Esophagus (tissue), 2 donors: ENCODE data around the gene TMEM191C. TPM values are rescaled to one million over a fixed set of nuclear protein-coding genes. Genes with fewer than 3 reads are reported as not detected.
"Not testable (repeated sequence)": the region's sequence is repeated elsewhere in the genome, so short reads cannot be mapped to it uniquely, and the experiment has no call there.

Experiments
- H3K27ac ChIP-seq, 2 donors: one replicate each; pipeline ENCODE4 v1.5.1; 2013; ENCODE audit warnings: low read depth in 2 of 2, mild to moderate bottlenecking in 2 of 2, inconsistent platforms in 1 of 2, low read length in 1 of 2, moderate library complexity in 1 of 2
- H3K27me3 ChIP-seq, 2 donors: one replicate each; pipeline ENCODE4 v1.6.1; 2013; ENCODE audit warnings: low read length in 2 of 2, control low read depth in 1 of 2, mild to moderate bottlenecking in 1 of 2; ENCODE audit not compliant: insufficient read depth in 2 of 2, control insufficient read depth in 1 of 2
- H3K36me3 ChIP-seq, 2 donors: one replicate each; pipeline ENCODE4 v1.6.1; 2013; ENCODE audit warnings: low read length in 1 of 2; ENCODE audit not compliant: control insufficient read depth in 2 of 2, insufficient read depth in 2 of 2
- H3K4me1 ChIP-seq, 2 donors: one replicate each; pipeline ENCODE4 v1.6.1; 2013; ENCODE audit warnings: low read length in 1 of 2; ENCODE audit not compliant: control insufficient read depth in 2 of 2, insufficient read depth in 2 of 2
- H3K4me3 ChIP-seq, 2 donors: one replicate each; pipeline ENCODE4 v1.5.1; 2013; ENCODE audit warnings: low read length in 2 of 2, mild to moderate bottlenecking in 2 of 2, low read depth in 1 of 2, moderate library complexity in 1 of 2
- H3K9me3 ChIP-seq, 2 donors: one replicate each; pipeline ENCODE4 v1.6.1; 2013; ENCODE audit warnings: mild to moderate bottlenecking in 2 of 2, low read depth in 1 of 2, low read length in 1 of 2, moderate library complexity in 1 of 2; ENCODE audit not compliant: control insufficient read depth in 2 of 2, insufficient read depth in 1 of 2
- WGBS, 2 donors: extraction: QIAGEN DNeasy Blood & Tissue Kit; methylation state at CpG; one replicate each; pipeline ENCODE4 v1.1.7; 2013; 5-methylcytosine and 5-hydroxymethylcytosine counted together
- polyA plus RNA-seq, 2 donors: library from polyadenylated mRNA; stranded (reverse); fragments of 200-250 nt; gene quantifications; one replicate each; pipeline ENCODE4 v1.2.3, GENCODE V29; 2013
- donor health status: healthy with polysubstance abuse.
- donor health status: Bipolar disorder and iron deficiency.

Gene TMEM191C
- polyA plus RNA-seq, 2 donors: 3.2 to 3.9 TPM

GRCh38 chr22:21440018-21440636 lies 27.1 kb upstream of the TMEM191C start:
- H3K4me3 ChIP-seq, H3K4me1 ChIP-seq, H3K27ac ChIP-seq, H3K27me3 ChIP-seq, H3K9me3 ChIP-seq: not testable (repeated sequence)
- peaks cover 2 to 13% of the 10 kb centered on the region in 2 donors for H3K36me3 ChIP-seq
- WGBS, 2 donors: no CpG with 5 or more reads among the region's 10 CpGs

- not testable (repeated sequence) for H3K4me3 ChIP-seq, H3K9me3 ChIP-seq, H3K27me3 ChIP-seq, H3K4me1 ChIP-seq, H3K27ac ChIP-seq
- peaks cover 8 to 14% of the 10 kb centered on the region in 2 donors for H3K36me3 ChIP-seq
- no CpG with 5 or more reads among the region's 16 CpGs for WGBS, 2 donors
These were observed 26.5 kb upstream of the TMEM191C start for GRCh38 chr22:21440676-21441075.

GRCh38 chr22:21441170-21441569 lies 26.0 kb upstream of the TMEM191C start:
- H3K36me3 ChIP-seq: peaks cover 9 to 19% of the 10 kb centered on the region in 2 donors
- not testable (repeated sequence) for H3K27me3 ChIP-seq, H3K4me1 ChIP-seq, H3K4me3 ChIP-seq, H3K9me3 ChIP-seq
- peak overlapping the region in 1 of 2 donors; percentile 21 for H3K27ac ChIP-seq
- WGBS, 2 donors: 91 to 94% methylated on average over 2 of the region's 6 CpGs

GRCh38 chr22:21442123-21442522 lies 25.1 kb upstream of the TMEM191C start:
- not testable (repeated sequence) for H3K4me1 ChIP-seq, H3K27ac ChIP-seq, H3K27me3 ChIP-seq, H3K4me3 ChIP-seq, H3K9me3 ChIP-seq
- peaks cover 14 to 27% of the 10 kb centered on the region in 2 donors for H3K36me3 ChIP-seq
- WGBS, 2 donors: no CpG with 5 or more reads among the region's 9 CpGs

GRCh38 chr22:21442646-21443045 lies 24.5 kb upstream of the TMEM191C start:
- H3K27ac ChIP-seq, H3K9me3 ChIP-seq, H3K4me1 ChIP-seq, H3K4me3 ChIP-seq, H3K27me3 ChIP-seq: not testable (repeated sequence)
- 96 to 100% methylated on average over 1 to 3 of the region's 15 CpGs for WGBS, 2 donors
- H3K36me3 ChIP-seq: peaks cover 16 to 28% of the 10 kb centered on the region in 2 donors

- H3K27ac ChIP-seq: no peak overlapping the region
- no peaks in the 10 kb centered on the region for H3K27me3 ChIP-seq
- peaks cover 16 to 29% of the 10 kb centered on the region in 2 donors for H3K36me3 ChIP-seq
- no peaks in the 10 kb centered on the region for H3K9me3 ChIP-seq
- WGBS, 2 donors: 90 to 91% methylated on average over 13 of the region's 13 CpGs
- no peaks in the 10 kb centered on the region for H3K4me1 ChIP-seq
- H3K4me3 ChIP-seq: no peak overlapping the region
These were observed 24.0 kb upstream of the TMEM191C start for GRCh38 chr22:21443057-21443734.

GRCh38 chr22:21443735-21444421 lies 23.3 kb upstream of the TMEM191C start:
- Histone ChIP-seq H3K27ac (no peak overlapping the region), H3K36me3 (peaks cover 16 to 29% of the 10 kb centered on the region in 2 donors), H3K4me3 (no peak overlapping the region), H3K27me3 (no peaks in the 10 kb centered on the region), H3K9me3 (no peaks in the 10 kb centered on the region), H3K4me1 (no peaks in the 10 kb centered on the region)
- 85 to 88% methylated on average over 16 of the region's 16 CpGs for WGBS, 2 donors

GRCh38 chr22:21444701-21445436 lies 22.3 kb upstream of the TMEM191C start:
- WGBS, 2 donors: 87 to 90% methylated on average over 35 of the region's 35 CpGs
- no peak overlapping the region for H3K27ac ChIP-seq
- no peak overlapping the region for H3K4me3 ChIP-seq
- no peaks in the 10 kb centered on the region for H3K27me3 ChIP-seq
- no peaks in the 10 kb centered on the region for H3K9me3 ChIP-seq
- H3K36me3 ChIP-seq: peaks cover 16 to 29% of the 10 kb centered on the region in 2 donors
- no peaks in the 10 kb centered on the region for H3K4me1 ChIP-seq

- Histone ChIP-seq H3K36me3 (peaks cover 16 to 29% of the 10 kb centered on the region in 2 donors), H3K4me1 (no peaks in the 10 kb centered on the region), H3K27ac (no peak overlapping the region), H3K27me3 (no peaks in the 10 kb centered on the region), H3K9me3 (no peaks in the 10 kb centered on the region), H3K4me3 (no peak overlapping the region)
- 95% methylated on average over 27 of the region's 27 CpGs for WGBS, 2 donors
These were observed 21.6 kb upstream of the TMEM191C start for GRCh38 chr22:21445437-21446127.
